Astrocyte of the hippocampus (primary cell): ENCODE results near the gene DYNC2LI1.

Experiments used
- DNase-seq: peaks from one replicate; pipeline ENCODE4 v3.0.0; 2011; ENCODE audit warnings: low read depth, low spot score

DYNC2LI1 gene

GRCh38 chr2:43842866-43843226, 69.0 kb downstream of the DYNC2LI1 start:
- DNase-seq = no peak

DNA sequence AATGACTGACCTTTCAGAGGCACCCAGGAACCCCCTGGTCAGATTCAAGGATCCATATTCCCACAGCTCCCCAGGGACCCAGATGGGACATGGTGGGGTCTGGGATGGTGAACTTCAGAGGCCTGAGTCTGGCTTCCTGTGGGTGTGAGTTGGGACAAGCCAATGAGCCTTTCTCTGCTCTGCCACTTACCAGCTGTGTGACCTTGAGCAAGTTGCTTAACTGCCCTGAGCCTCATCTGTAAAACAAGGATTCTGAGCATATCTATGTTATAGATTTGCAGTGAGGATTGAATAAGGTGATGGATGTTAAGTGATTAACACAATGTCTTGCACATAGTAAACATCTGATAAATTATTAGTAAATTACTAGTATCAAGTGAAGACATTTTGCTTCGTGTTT, 71.3 kb downstream of the DYNC2LI1 start:
- no peak for DNase-seq

DNA sequence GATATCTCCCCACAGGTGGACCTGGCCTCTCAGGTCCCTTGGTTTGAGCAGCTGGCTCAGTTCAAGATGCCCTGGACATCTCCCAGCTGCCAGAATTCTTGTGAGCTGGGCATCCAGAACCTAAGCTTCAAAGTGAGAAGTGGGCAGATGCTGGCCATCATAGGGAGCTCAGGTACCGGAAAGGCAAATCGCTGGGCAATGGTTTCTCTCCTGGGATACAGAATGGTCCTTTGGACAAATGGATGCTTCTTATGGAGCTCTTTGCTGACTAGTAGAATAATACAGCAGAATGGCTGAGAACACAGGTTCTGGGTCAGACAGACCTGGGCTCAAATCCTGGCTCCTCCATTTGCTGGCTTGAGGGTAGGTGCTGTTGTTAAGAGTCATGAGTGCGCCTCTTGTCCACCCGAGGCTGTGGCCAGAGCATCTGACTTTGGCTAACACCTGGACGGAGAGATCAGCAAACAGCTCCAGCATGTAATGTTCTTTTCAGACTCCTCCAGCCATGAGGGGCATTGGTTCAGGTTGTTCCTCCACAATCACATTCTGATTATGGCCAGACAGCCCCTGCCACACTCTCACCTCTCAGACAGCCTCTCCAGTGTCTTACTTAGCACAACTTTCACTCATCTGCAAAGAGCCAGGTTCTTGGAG, 72.4 kb downstream of the DYNC2LI1 start:
- no peak for DNase-seq

- no peak for DNase-seq
Measured at GRCh38 chr2:43848214-43848613, 74.4 kb downstream of the DYNC2LI1 start.

DNA sequence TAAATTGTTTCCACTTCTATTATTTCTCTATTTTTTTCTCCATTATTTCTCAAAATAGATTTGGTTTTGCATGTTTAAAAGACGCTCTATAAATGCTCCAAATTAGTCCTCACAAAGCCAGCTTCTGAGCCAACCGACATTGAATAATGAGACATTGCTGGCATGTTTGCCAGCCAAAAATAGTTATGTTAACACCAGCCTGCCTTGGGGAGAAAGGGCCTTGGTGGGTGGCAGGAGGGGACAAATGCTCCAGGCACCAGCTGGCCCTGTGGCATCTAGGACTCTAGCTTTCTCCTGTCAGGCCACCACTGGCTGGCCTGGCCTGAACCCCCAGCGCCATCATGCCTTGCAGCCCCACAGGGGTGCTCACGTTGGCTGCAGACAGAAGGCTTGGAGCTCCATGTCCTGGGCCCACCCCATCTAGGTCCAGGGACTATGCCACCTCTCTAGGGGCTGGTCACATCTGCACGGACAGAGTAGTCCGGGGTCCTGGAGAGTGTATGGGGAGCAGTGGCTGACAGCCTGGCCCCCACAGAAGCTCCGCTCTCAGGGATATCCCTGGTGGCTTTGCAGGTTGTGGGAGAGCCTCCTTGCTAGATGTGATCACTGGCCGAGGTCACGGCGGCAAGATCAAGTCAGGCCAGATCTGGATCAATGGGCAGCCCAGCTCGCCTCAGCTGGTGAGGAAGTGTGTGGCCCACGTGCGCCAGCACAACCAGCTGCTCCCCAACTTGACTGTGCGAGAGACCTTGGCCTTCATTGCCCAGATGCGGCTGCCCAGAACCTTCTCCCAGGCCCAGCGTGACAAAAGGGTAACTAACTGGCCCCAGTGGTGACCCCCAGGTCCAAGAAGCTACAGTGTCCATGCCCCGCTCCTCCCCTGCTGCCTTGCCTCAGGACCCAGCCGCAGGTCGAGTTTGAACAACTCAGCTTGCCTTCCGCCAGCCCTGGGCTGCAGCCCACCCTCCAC, 77.5 kb downstream of the DYNC2LI1 start:
- DNase-seq = no peak

- no peak for DNase-seq
Measured at GRCh38 chr2:43852196-43852730, 78.4 kb downstream of the DYNC2LI1 start.

GRCh38 chr2:43853141-43854081, 79.6 kb downstream of the DYNC2LI1 start:
- no peak for DNase-seq

DNA sequence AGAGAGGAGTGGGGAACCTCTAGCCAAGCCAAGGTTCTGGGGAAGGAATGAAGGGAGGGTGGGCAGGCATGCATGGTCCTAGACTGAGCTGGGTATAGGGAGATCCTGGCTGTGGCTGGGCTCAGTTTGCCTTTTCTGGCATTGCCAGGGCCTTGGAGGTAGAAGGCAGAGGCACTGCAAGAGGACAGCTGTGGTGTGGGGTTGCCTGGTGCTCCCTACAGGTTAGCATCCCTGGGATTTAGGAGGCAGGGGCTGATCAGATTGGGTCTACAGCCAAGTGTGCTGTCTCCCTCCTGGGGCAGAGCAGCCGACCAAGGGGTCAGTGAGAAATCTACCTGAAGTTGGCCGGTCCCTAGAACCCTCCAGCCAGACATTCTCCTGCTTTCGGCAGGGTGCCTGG, 80.8 kb downstream of the DYNC2LI1 start:
- no peak for DNase-seq

DNA sequence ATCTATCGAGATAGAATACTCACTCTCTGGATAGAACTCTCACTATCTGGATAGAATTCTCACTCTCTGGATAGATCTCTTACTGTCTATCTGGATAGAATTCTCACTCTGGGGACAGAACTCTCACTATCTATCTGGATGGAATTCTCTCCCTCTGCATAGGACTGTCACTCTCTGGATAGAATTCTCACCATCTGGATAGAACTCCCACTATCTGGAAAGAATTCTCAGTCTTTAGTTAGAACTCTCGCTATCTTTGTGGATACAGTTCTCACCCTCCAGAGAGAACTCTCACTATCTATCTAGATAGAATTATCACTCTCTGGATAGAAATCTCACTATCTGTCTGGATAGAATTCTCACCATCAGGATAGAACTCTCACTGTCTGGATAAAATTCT, 81.5 kb downstream of the DYNC2LI1 start:
- DNase-seq = no peak
